ENCODE data around the gene SRSF1.

- no peak for TF ChIP-seq CTCF (IDR thresholded peaks at IDR 0.05)
- TF ChIP-seq POLR2A (IDR thresholded peaks at IDR 0.05; ENCODE audit: low read depth): no peak
- TF ChIP-seq POLR2AphosphoS5 (IDR thresholded peaks at IDR 0.05): no peak
- no peak for TF ChIP-seq EP300 (IDR thresholded peaks at IDR 0.05)
Observed at GRCh38 chr17:58004060-58004459, 3.0 kb downstream of the SRSF1 start.

Measured in esophagus muscularis mucosa (tissue), 4 donors.